ENCODE data around the gene NFASC. TPM values are rescaled to one million over a fixed set of nuclear protein-coding genes. Genes with fewer than 3 reads are reported as not detected.

NFASC gene
- total and polyA plus RNA-seq, 2 donors (not counting 3 experiments of a cell fraction or from before 2014, with no cell fraction given) = not detected

DNA sequence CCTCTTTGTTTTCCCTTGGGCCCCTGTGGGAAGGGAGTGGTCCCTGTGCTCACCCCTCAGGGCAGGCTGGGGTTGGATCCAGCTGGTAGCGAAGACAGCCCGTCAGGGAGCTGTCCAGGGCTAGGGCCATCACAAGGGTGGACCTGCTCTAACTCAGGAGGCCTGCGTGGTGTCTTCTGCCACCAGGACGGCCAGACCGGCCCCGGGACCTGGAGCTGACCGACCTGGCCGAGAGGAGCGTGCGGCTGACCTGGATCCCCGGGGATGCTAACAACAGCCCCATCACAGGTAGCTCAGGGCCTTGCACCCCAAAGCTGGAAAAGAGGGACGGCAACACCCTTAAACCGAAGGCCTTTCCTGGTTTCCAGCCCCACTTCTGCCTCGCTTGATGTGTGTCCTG, 108.1 kb downstream of the NFASC start:
- H4K20me1 ChIP-seq (replicated peaks; ENCODE audit: control insufficient read depth, extremely low read depth, insufficient read depth, low read length) = no peaks in the 10 kb centered on the region
- intact Hi-C loops (cut with micrococcal nuclease) (no loop called here), dilution Hi-C loops (cut with MboI; ENCODE audit: extremely low pct_ligation_motif_present, low sequenced_read_pairs) (no loop called here)
- H3K27ac ChIP-seq (ENCODE audit: insufficient read depth, low read depth, low read length) = no peak overlapping the region
- BruUV-seq (replicated peaks) = no TSS peak
- H2AFZ ChIP-seq (ENCODE audit: low read depth, low read length) = no peak overlapping the region
- H3K9me3 ChIP-seq (replicated peaks; ENCODE audit: control insufficient read depth, insufficient read depth, low read length) = no peaks in the 10 kb centered on the region
- H3K4me3 ChIP-seq (replicated peaks in 1 of 3; ENCODE audit: insufficient read depth in 1 of 3, low read depth in 1 of 3, low read length in 3 of 3) = no peak overlapping the region
- no peak overlapping the region for H3K9ac ChIP-seq (replicated peaks; ENCODE audit: extremely low read depth, insufficient read depth, low read length)
- H3K4me1 ChIP-seq (ENCODE audit: control insufficient read depth, extremely low read depth, insufficient read depth, low read length) = no peaks in the 10 kb centered on the region
- H3K4me2 ChIP-seq (ENCODE audit: insufficient read depth, low read length) = no peak overlapping the region
- H3K9me1 ChIP-seq (replicated peaks; ENCODE audit: control insufficient read depth, extremely low read depth, insufficient read depth, low read length) = no peaks in the 10 kb centered on the region
- peaks cover 2% of the 10 kb centered on the region in 2 experiments for H3K27me3 ChIP-seq (ENCODE audit: control insufficient read depth in 2 of 2, insufficient read depth in 2 of 2, low read length in 2 of 2)
- no peak for TF ChIP-seq EZH2 (IDR thresholded peaks at IDR 0.05; ENCODE audit: borderline replicate concordance, low read depth, low read length, severe bottlenecking)
- TF ChIP-seq FOS (IDR thresholded peaks at IDR 0.05; ENCODE audit: borderline replicate concordance, insufficient read depth, low read length) = no peak
- no peak for TF ChIP-seq MYC (IDR thresholded peaks at IDR 0.05; ENCODE audit: low read depth, low read length)
- TF ChIP-seq, protein P1, sequence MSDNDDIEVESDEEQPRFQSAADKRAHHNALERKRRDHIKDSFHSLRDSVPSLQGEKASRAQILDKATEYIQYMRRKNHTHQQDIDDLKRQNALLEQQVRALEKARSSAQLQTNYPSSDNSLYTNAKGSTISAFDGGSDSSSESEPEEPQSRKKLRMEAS (IDR thresholded peaks at IDR 0.05; ENCODE audit: insufficient read depth, insufficient read length) = no peak
- no peak for TF ChIP-seq POLR2AphosphoS5 (IDR thresholded peaks at IDR 0.05; ENCODE audit: insufficient read depth, low read depth, low read length)
- TF ChIP-seq POLR2A (IDR thresholded peaks at IDR 0.05; ENCODE audit: low read depth, low read length) = no peak
- no peak for TF ChIP-seq JUN (IDR thresholded peaks at IDR 0.05; ENCODE audit: borderline replicate concordance, insufficient read depth, insufficient read length, low read depth)
- no peak for TF ChIP-seq GATA2 (IDR thresholded peaks at IDR 0.05; ENCODE audit: insufficient read depth, insufficient read length, low read depth, low read length)
- TF ChIP-seq, protein P2, sequence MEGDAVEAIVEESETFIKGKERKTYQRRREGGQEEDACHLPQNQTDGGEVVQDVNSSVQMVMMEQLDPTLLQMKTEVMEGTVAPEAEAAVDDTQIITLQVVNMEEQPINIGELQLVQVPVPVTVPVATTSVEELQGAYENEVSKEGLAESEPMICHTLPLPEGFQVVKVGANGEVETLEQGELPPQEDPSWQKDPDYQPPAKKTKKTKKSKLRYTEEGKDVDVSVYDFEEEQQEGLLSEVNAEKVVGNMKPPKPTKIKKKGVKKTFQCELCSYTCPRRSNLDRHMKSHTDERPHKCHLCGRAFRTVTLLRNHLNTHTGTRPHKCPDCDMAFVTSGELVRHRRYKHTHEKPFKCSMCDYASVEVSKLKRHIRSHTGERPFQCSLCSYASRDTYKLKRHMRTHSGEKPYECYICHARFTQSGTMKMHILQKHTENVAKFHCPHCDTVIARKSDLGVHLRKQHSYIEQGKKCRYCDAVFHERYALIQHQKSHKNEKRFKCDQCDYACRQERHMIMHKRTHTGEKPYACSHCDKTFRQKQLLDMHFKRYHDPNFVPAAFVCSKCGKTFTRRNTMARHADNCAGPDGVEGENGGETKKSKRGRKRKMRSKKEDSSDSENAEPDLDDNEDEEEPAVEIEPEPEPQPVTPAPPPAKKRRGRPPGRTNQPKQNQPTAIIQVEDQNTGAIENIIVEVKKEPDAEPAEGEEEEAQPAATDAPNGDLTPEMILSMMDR (IDR thresholded peaks at IDR 0.05; ENCODE audit: extremely low read depth in 1 of 2, insufficient read depth in 1 of 2, low read depth in 1 of 2, low read length in 2 of 2) = no peak
- no peak for DNase-seq (ENCODE audit: low read depth, low spot score)
- POLR2A ChIA-PET = no interaction called here
- H3K79me2 ChIP-seq (ENCODE audit: control insufficient read depth, insufficient read depth, low read length) = no peaks in the 10 kb centered on the region
- no peak for FAIRE-seq
- H3K36me3 ChIP-seq (ENCODE audit: control insufficient read depth in 2 of 2, extremely low read depth in 1 of 2, insufficient read depth in 2 of 2, low read length in 2 of 2) = no peaks in the 10 kb centered on the region
- CTCF ChIA-PET = interaction anchor here (1.2 to 6.5 kb wide), 5 partner anchors 10 to 278 kb away, joined by 3 to 101 read pairs (median 4); no protein-coding TSS in a partner anchor
